Transverse colon (tissue), 4 donors: ENCODE data around the gene PPP1R27. TPM values are rescaled to one million over a fixed set of nuclear protein-coding genes. Genes with fewer than 3 reads are reported as not detected.

Source experiments
- DNase-seq: peaks from one replicate; pipeline ENCODE4 v3.0.0-alpha.2; 2019
- H3K27ac ChIP-seq, 4 donors: fragments of 200-600 bp; sonication (generic); 2 replicates each; pipeline ENCODE4 v1.5.1; 2016 to 2018; ENCODE audit warnings: inconsistent platforms in 4 of 4
- H3K27me3 ChIP-seq: fragments of 200-600 bp; sonication (generic); 2 replicates; pipeline ENCODE4 v1.5.1; 2017; ENCODE audit warnings: inconsistent platforms
- H3K36me3 ChIP-seq, 4 donors: fragments of 200-600 bp; sonication (generic); 2 replicates each; pipeline ENCODE4 v1.5.1; 2017 to 2019; ENCODE audit warnings: inconsistent platforms in 4 of 4
- H3K4me1 ChIP-seq, 4 donors: fragments of 200-600 bp; sonication (generic); 2 replicates each; pipeline ENCODE4 v1.5.1; 2017 to 2020; ENCODE audit warnings: inconsistent platforms in 4 of 4
- H3K4me3 ChIP-seq, 4 donors: fragments of 200-600 bp; sonication (generic); 1 replicate in 1 of 4; 2 replicates in 3 of 4; pipeline versions ENCODE4 v1.5.1 to v1.6.1; 2017 to 2019; ENCODE audit warnings: inconsistent platforms in 4 of 4
- H3K9me3 ChIP-seq, 2 donors: fragments of 200-600 bp; sonication (generic); 2 replicates each; pipeline ENCODE4 v1.5.1; 2017 to 2019; ENCODE audit warnings: inconsistent platforms in 2 of 2
- EP300 ChIP-seq: sonication (generic); formaldehyde crosslinking; IDR thresholded peaks from one replicate; pipeline ENCODE4 v1.6.1; 2017; ENCODE audit warnings: antibody characterized with exemption, low read depth
- POLR2A ChIP-seq: fragments of 450-650 bp; IDR thresholded peaks from one replicate; pipeline ENCODE4 v1.6.1; 2016; ENCODE audit warnings: antibody characterized with exemption, mild to moderate bottlenecking, moderate library complexity
- POLR2AphosphoS5 ChIP-seq, 3 donors: sonication (generic); formaldehyde crosslinking; IDR thresholded peaks; one replicate each; pipeline ENCODE4 v1.6.1; 2016; ENCODE audit warnings: antibody characterized with exemption in 3 of 3
- WGBS, 2 donors: methylation state at CpG; one replicate each; pipeline ENCODE4 v1.1.5; 2018; ENCODE audit warnings: low coverage in 1 of 2; 5-methylcytosine and 5-hydroxymethylcytosine counted together
- in situ Hi-C, 4 donors: fragments of 200-750 bp; cut with MboI; loops; one replicate each; pipeline versions ENCODE4 v1.15.0 to v1.15.1; 2017; ENCODE audit warnings: low sequenced_read_pairs in 3 of 4, low pct_ligation_motif_present in 1 of 4, low pct_unique_long_range_greater_than_20kb in 1 of 4
- intact Hi-C: fragments of 100-400 bp; cut with DNase I; formaldehyde crosslinking; loops from one replicate; pipeline ENCODE4 v1.15.1; 2023; ENCODE audit warnings: low total_unique reads
- total RNA-seq, 4 donors: library from RNA; depleted of rRNA; stranded (reverse); fragments of >200 nt; gene quantifications; one replicate each; pipeline ENCODE4 v1.1.0, GENCODE V29; 2016
- TF ChIP-seq, protein P1 (sequence below), 5 experiments: fragments of 200-600 bp in 3 of 5; fragments of 450-650 bp in 2 of 5; sonication (generic) in 3 of 5; IDR thresholded peaks; 1 replicate in 2 of 5; 2 replicates in 3 of 5; pipeline ENCODE4 v1.5.1; 2016 to 2017; ENCODE audit warnings: antibody characterized with exemption in 5 of 5, inconsistent platforms in 3 of 5, mild to moderate bottlenecking in 2 of 5, moderate library complexity in 1 of 5

PPP1R27 gene
- total RNA-seq, 4 donors from 2014 or later: 0.68 TPM; not detected in 3

DNA sequence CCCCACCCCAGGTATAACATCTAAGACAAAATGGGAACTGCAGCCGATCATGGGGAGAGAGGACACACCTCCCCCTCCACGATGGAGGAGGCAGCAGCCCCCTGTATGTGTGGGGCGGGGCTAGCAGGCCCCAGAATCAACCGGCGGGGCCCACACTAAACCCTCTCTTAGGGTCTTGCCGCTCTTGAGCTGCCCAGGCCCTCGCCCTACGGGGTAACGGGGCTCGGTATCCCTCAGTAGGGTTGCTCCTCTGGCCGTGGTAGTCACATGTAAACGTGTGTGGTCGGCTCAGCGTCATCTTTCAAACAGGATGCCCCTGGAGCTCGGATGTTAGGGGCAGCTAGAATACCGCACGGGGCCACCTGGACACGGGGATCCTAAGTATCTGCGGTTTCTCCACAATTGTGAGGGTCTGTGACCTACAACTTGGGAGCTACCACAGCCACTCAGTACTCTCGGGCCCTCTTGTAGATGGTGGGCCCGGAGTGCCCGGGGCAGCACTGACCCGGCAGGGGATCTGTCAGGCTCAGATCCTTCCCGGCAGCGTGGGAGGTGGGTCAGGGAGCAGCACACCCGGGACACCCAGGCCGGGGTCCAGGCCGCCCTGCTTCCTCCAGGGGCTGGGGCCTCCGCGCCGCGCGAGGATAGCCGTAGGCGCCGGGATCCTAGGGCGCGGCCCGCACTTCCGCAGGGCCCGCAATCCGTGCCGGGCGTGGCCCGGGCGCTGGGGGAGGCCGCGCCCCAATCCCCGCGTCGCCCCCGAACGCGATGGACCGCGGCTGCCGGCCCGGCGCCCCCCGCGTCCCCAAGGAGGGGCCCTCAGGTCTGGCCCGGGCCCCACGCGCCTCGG, 35.5 kb upstream of the PPP1R27 start:
- peak; percentile 57 for DNase-seq
- Histone ChIP-seq H3K4me1 (peaks cover 45 to 63% (median 58%) of the 10 kb centered on the region in 4 donors), H3K27me3 (no peaks in the 10 kb centered on the region), H3K4me3 (peak overlapping the region; percentile 71 to 86 (median 84)), H3K27ac (peak overlapping the region; percentile 96 to 100 (median 98)), H3K36me3 (peaks cover 0 to 4% (median 0%) of the 10 kb centered on the region in 4 donors), H3K9me3 (no peaks in the 10 kb centered on the region)
- intact Hi-C loops: no loop called here
- 4% methylated on average over 23 of the region's 65 CpGs; no CpG with 5 or more reads in 1 of the 2 donors for WGBS, 2 donors
- peak; percentile 35 for TF ChIP-seq POLR2A
- TF ChIP-seq POLR2AphosphoS5 (IDR thresholded peaks at IDR 0.05): peak in 2 of 3 donors; percentile 21 to 41
- no peak for TF ChIP-seq EP300
- TF ChIP-seq, protein P1, sequence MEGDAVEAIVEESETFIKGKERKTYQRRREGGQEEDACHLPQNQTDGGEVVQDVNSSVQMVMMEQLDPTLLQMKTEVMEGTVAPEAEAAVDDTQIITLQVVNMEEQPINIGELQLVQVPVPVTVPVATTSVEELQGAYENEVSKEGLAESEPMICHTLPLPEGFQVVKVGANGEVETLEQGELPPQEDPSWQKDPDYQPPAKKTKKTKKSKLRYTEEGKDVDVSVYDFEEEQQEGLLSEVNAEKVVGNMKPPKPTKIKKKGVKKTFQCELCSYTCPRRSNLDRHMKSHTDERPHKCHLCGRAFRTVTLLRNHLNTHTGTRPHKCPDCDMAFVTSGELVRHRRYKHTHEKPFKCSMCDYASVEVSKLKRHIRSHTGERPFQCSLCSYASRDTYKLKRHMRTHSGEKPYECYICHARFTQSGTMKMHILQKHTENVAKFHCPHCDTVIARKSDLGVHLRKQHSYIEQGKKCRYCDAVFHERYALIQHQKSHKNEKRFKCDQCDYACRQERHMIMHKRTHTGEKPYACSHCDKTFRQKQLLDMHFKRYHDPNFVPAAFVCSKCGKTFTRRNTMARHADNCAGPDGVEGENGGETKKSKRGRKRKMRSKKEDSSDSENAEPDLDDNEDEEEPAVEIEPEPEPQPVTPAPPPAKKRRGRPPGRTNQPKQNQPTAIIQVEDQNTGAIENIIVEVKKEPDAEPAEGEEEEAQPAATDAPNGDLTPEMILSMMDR (IDR thresholded peaks at IDR 0.05): no peak
- in situ Hi-C loops: no loop called here

DNA sequence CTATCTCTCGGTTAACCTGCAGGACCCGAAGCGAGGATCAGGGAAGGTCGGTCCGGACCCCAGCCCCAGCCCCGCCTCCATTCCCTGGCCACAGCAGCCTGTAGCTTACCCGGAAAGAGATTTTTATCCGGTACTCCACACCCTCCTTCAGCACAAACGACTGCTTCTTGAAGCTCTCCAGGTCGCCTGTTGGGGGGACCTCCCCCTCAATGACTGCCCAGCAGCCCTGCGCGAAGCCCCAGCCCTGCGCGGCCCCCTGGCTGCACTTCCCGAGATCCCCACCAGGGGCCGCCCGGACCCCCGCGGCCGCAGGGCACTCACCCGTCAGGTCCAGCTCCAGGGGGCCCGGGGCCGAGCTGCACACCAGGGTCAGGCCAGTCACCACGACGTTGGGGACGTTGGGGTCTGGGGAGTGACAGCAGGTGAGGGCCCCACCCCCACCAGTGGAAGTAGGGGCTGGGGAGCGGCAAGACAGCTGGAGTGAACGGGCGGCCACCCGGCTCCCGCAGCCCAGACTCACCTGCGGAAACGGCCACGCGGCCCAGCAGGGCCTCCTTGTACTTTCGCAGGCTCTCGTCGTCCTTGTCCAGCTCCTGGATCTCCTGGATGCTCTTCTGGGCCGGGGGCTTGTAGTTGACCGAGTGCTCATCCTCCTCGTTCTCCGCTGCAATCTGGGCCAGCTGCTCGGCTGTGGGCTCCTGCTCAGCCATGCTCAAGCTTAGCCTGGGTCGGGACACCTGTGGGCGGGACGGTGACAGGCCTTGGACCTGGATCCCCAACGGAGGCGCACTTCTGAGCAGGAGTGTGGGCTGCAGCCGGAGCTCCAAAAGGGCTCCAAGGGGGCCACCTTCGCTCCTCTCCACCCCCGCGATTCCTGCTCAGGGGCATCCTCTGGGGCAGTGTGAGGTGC, 34.6 kb upstream of the PPP1R27 start:
- intact Hi-C loops (no loop called here), in situ Hi-C loops (no loop called here)
- peak overlapping the region; percentile 71 to 86 (median 84) for H3K4me3 ChIP-seq

DNA sequence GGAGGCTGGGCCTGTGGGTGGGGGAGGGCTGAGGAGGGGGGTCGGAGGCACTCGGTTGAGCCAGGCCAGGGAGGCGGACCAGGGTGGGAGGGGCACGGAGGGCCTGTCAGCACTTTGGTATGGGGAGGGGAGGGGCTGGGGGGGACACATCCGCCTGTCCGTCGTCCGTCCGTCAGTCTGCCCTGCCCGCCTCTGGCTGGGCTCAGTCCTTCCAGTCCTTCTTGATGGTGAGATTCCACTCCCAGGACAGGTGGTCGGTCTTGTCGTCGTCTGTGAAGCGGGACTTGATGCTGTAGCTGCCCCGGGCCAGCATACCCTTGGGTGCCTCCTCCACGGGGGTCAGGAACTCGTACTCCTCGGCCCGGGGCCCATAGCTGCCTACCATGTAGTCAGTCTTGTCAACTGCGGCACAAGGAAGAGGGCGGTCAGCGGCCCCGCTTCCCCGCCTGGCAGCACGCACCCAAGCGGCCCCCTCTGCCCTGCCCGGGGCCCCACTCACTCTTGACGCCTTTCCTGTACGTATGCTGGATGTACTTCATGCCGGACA, 33.9 kb upstream of the PPP1R27 start:
- TF ChIP-seq POLR2A: no peak
- no peak for TF ChIP-seq POLR2AphosphoS5 (IDR thresholded peaks at IDR 0.05)
- TF ChIP-seq, protein P1 (IDR thresholded peaks at IDR 0.05): no peak
- TF ChIP-seq EP300: no peak
- no peaks in the 10 kb centered on the region for H3K9me3 ChIP-seq
- H3K4me3 ChIP-seq: peak overlapping the region in 1 of 4 donors; percentile 82
- H3K27me3 ChIP-seq: no peaks in the 10 kb centered on the region
- peak overlapping the region; percentile 96 to 100 (median 98) for H3K27ac ChIP-seq
- WGBS, 2 donors: 60% methylated on average over 30 of the region's 30 CpGs; no CpG with 5 or more reads in 1 of the 2 donors
- intact Hi-C loops: no loop called here
- in situ Hi-C loops: no loop called here
- DNase-seq: peak; percentile 43
- H3K36me3 ChIP-seq: peaks cover 0 to 4% (median 0%) of the 10 kb centered on the region in 4 donors
- H3K4me1 ChIP-seq: peaks cover 49 to 76% (median 63%) of the 10 kb centered on the region in 4 donors

More for the DNA sequence above, 34.6 kb upstream of the PPP1R27 start:
- 35% methylated on average over 38 of the region's 52 CpGs; no CpG with 5 or more reads in 1 of the 2 donors for WGBS, 2 donors
- H3K4me1 ChIP-seq: peaks cover 49 to 72% (median 62%) of the 10 kb centered on the region in 4 donors
- H3K27ac ChIP-seq: peak overlapping the region; percentile 96 to 100 (median 98)
- H3K27me3 ChIP-seq: no peaks in the 10 kb centered on the region
- H3K36me3 ChIP-seq: peaks cover 0 to 4% (median 0%) of the 10 kb centered on the region in 4 donors
- peak; percentile 42 for DNase-seq
- H3K9me3 ChIP-seq: no peaks in the 10 kb centered on the region
- TF ChIP-seq POLR2AphosphoS5 (IDR thresholded peaks at IDR 0.05) (no peak), POLR2A (no peak), EP300 (no peak)
- TF ChIP-seq, protein P1 (IDR thresholded peaks at IDR 0.05): peak; percentile 88 to 92 (median 90)
